Head of caudate nucleus (tissue), 42 donors: ENCODE data around the gene RAB3IP.
"Not testable (repeated sequence)": the region's sequence is repeated elsewhere in the genome, so short reads cannot be mapped to it uniquely, and the experiment has no call there.

ENCODE experiments used
- DNase-seq, 42 donors: peaks; one replicate each; pipeline versions ENCODE4 v3.0.0 to v3.0.0-alpha.2; 2020 to 2021; ENCODE audit warnings: mixed read lengths in 7 of 42
- intact Hi-C: fragments of 100-400 bp; cut with DNase I; formaldehyde crosslinking; loops from one replicate; pipeline ENCODE4 v1.15.0; 2022

RAB3IP gene

DNA sequence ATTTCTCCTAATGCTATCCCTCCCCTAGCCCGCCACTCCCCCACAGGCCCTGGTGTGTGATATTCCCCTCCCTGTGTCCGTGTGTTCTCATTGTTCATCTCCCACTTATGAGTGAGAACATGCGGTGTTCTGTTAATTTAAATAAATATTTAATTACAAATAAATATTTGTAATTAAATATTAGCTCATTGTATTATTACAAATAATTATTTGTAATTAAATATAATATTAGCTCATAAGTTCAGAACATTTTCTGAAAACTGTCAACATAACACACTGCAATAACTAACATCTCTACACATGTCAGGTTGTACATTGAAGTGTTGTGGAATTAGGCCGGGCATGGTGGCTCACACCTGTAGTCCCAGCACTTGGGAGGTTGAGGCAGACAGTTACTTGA, 5.4 kb downstream of the RAB3IP start:
- intact Hi-C loops = no loop called here
- DNase-seq = no peak

DNA sequence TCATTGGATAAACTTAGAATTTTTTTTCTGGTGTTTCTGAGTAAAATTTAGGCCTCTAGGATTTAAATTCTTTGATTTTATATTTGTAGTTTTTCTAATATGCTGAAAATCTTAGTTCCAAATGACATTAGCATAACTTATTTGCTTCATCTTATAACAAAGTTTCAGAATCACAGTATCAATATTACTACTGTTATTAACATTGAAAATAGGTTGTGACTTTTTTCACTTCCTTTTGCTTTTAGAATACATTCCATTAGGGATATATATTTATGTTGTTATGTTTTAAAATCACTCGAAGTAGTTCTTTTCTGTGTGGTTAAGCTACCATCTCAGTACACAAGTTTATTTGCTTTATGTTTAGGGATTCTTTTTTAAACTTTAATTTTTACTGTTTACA, 12.8 kb downstream of the RAB3IP start:
- intact Hi-C loops = no loop called here
- no peak for DNase-seq

GRCh38 chr12:69755302-69755701, 16.6 kb downstream of the RAB3IP start:
- DNase-seq = no peak
- intact Hi-C loops = no loop called here

GRCh38 chr12:69756088-69756755, 17.6 kb downstream of the RAB3IP start:
- intact Hi-C loops = no loop called here

DNA sequence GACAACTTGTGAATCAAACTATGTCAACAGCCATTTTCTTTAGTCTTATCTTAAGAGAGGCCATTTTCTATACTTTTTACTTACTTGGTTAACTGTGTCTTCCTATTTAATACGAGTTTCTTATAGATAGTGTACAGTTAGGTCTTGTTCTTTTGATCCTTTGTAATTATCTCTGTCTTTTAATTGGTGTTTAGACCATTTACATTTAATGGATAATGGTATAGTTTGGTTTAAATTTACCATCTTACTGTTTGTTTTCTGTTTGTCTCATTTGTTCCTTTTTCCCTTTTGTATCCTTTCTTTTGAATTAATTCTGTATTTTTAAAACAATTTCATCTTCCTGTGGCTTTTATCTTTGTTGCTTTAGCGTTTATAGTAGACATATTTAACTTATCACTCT, 19.4 kb downstream of the RAB3IP start:
- intact Hi-C loops = no loop called here

More at GRCh38 chr12:69756088-69756755, 17.6 kb downstream of the RAB3IP start:
- DNase-seq = no peak

DNA sequence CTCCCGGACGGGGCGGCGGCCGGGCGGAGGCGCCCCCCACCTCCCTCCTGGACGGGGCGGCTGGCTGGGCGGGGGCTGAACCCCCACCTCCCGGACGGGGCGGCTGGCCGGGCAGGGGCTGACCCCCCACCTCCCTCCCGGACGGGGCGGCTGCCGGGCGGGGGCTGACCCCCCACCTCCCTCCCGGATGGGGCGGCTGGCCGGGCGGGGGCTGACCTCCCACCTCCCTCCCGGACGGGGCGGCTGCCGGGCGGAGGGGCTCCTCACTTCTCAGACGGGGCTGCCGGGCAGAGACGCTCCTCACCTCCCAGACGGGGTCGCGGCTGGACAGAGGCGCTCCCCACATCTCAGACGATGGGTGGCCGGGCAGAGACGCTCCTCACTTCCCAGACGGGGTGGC, 20.9 kb downstream of the RAB3IP start:
- DNase-seq, intact Hi-C loops: not testable (repeated sequence)

More for the DNA sequence above, 19.4 kb downstream of the RAB3IP start:
- DNase-seq = no peak

- no peak for DNase-seq
- intact Hi-C loops = no loop called here
Measured at GRCh38 chr12:69765515-69765914, 26.9 kb downstream of the RAB3IP start.

DNA sequence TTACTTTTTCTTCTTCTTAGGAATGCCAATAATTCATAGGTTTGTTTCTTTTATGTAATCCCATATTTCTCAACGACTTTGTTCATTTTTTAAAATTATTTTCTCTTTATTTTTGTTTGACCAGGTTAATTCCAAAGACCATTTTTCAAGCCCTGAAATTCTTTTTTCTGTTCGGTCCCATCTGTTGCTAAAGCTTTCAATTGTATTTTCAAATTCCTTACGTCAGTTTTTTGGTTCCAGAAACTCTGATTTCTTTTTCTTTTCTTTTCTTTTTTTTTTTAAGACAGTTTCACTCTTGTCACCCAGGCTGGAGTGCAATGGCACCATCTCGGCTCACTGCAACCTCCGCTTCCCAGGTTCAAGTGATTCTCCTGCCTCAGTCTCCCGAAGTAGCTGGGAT, 27.6 kb downstream of the RAB3IP start:
- no peak for DNase-seq
- intact Hi-C loops = no loop called here

DNA sequence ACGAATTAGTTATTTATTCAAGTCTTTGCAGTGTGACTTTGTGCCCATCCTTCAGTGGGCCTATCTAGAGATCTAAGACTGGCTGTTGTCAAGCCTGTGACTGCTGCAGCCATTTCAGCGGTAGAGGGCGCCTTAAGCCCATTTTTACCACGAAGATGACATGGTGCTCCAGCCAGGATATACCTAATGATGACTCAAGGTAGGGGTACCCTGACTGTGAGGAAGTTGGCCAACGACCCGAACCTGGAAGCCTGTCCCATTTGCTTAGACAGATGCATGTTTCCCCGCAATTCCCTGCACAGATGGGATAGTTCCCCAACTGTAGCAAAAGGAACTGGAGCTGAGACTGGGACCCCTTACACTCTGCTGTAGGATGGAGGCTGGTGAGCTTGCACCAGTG, 41.3 kb downstream of the RAB3IP start:
- intact Hi-C loops = no loop called here
- peak in 13 of 42 donors; percentile 4 to 48 (median 14) for DNase-seq

GRCh38 chr12:69783365-69783764, 44.7 kb downstream of the RAB3IP start:
- no peak for DNase-seq
- intact Hi-C loops = no loop called here

GRCh38 chr12:69789351-69789750, 50.7 kb downstream of the RAB3IP start:
- DNase-seq = no peak
- intact Hi-C loops = no loop called here

- DNase-seq = no peak
- intact Hi-C loops = no loop called here
Measured at GRCh38 chr12:69792533-69792932, 53.9 kb downstream of the RAB3IP start.

- intact Hi-C loops, DNase-seq: not testable (repeated sequence)
Measured at GRCh38 chr12:69807101-69807897, 68.6 kb downstream of the RAB3IP start.

DNA sequence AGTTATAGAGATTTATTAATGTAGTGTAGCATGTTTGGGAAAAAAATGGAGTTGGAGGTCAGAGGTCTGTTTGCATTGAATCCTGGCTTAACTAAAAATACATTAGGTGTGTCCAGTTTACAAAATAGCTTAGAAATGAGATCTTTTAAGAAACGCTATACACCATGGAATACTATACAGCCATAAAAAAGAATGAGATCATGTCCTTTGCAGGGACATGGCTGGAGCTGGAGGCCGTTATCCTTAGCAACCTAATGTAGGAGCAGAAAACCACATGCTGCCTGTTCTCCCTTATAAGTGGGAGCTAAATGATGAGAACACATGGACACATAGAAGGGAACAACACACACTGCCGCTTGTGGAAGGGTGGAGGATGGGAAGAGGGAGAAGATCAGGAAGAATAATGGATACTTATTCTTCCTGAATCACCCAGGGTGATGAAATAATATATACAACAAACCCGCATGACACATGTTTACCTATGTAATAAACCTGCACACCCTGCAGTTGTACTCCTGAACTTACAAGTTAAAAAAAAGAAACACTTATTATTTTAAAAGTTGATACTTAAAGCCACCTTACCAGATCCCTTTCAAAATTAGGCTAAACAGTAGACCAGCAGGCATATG, 72.3 kb downstream of the RAB3IP start:
- intact Hi-C loops = no loop called here

GRCh38 chr12:69816082-69816481, 77.4 kb downstream of the RAB3IP start:
- intact Hi-C loops = no loop called here
- DNase-seq = no peak

More for the DNA sequence above, 72.3 kb downstream of the RAB3IP start:
- no peak for DNase-seq

- DNase-seq = no peak
- intact Hi-C loops = loop anchor here (2.0 kb wide), 1 partner anchor 82 kb away; the partner anchor contains the start of gene RAB3IP
Measured at GRCh38 chr12:69821032-69821455, 82.4 kb downstream of the RAB3IP start.

DNA sequence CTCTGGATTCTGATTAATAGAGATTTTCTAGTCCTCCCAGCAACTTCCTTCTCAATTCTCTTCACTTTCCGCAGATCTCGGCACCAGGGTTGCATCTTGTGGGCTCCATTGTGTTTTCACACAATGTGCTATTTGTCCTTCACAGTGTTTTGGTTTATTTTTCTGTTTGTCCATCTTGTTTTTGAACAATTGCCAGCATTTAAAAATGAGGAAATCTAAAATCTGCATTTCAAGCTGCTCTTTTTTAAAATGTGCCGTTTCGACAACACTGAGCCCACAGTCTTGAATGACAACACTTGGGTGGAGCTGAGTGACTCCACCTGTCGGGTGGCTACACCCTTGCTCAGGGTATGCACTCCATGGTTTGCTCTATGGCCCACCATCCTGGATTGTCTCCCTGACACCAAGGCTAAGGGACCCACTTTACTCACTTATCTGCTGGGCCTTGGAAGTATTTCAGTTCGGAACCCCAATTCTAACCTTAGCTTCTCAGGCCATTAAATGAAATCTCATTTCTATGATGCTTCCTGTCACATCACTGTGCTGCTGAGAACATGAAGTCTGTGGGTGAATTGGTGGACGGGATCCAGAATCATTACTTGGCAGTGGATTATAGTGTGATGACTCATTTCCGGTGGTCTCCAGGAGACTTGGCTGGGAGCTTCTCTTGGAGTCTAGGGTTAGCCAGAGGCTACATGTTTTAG, 82.9 kb downstream of the RAB3IP start:
- intact Hi-C loops = loop anchor here (2.0 kb wide), 1 partner anchor 83 kb away; the partner anchor contains the start of gene RAB3IP
- DNase-seq = peak in 27 of 42 donors; percentile 8 to 70 (median 37)

GRCh38 chr12:69822201-69822860, 83.7 kb downstream of the RAB3IP start:
- intact Hi-C loops = no loop called here
- DNase-seq = no peak

- intact Hi-C loops = no loop called here
- DNase-seq = no peak
Measured at GRCh38 chr12:69824028-69824427, 85.4 kb downstream of the RAB3IP start.
